ENCODE results near the gene ESRRB.
"Not testable (repeated sequence)": the region's sequence is repeated elsewhere in the genome, so short reads cannot be mapped to it uniquely, and the experiment has no call there.

Gene ESRRB

DNA sequence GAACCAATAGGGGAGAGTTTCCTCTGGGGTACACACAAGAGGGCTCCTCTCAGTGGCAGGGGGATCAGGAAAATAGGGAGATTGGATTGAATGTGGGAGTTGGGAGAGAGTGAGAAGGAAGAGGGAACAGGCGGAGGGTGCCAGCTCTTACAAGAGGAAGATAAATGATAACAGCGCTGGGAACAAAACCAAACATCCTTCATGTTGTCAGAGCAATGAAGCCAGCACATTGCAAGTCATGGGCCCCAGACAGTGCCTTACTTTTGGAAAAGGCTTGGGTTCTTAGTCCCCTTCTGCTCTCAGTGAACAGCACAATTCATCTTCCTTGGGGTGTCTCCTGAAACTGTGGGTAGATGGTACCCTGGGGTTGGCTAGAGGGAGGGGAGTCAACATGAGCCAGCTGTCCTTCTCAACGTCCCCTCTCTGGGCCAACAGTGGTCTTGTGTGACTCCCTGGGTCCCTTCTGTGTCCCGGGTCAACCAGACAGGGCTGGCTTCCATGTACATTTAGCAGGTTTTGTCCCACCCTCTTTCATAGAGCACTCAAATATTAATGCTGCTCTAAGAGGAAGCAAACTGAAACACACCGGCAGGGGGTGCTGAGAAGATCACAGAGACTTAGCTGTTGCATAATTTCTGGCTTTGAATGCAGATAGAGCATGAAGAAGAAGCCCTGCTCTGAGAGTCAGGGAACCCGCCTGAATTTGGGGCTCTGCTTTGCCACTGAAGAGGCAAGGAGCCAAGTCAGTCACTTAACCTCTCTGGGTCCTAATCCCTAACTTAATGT, 138.5 kb downstream of the ESRRB start:
- DNase-seq (ENCODE audit: low read depth): no peak
- H3K4me3 ChIP-seq (ENCODE audit: low read depth, low read length): no peak overlapping the region

DNA sequence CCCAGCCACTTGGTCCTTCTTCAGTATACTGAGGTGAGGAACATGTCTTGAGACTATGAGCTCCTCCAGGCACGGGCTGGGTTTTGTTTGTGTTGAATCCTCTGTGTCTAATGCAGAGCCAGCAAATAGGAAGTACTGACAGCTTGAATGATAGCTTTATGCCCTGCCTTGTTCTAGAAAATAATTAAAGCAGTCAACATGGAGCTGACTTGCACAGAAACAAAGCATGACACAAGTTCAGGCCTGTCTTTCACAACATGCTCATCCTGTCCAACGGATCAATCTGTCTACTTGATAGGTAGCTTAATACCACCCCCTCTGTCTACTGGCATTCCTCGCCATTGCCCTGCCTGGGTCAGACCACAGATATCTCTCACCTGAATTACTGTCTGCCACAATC, 140.9 kb downstream of the ESRRB start:
- no peak for DNase-seq (ENCODE audit: low read depth)
- H3K4me3 ChIP-seq (ENCODE audit: low read depth, low read length): no peak overlapping the region

DNA sequence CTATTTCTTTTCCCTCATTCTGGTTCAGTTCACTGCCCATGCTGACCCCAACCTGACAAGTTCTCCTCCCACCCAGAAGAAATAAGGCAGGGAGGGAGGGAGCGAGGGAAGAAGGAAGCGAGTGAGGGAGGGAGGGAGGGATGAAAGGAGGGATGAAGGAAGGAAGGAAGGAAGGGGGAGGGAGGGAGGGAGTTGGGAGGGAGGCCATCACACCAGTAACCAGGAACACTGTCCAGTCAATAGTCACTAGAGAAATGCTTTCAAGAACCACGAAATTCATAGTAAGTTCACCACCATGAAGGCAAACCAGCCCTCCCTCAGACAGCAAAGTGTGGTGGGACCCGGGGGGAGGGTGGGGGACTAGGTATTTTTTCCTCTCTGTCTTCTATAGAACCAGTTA, 142.4 kb downstream of the ESRRB start:
- DNase-seq (ENCODE audit: low read depth): no peak
- no peak overlapping the region for H3K4me3 ChIP-seq (ENCODE audit: low read depth, low read length)

DNA sequence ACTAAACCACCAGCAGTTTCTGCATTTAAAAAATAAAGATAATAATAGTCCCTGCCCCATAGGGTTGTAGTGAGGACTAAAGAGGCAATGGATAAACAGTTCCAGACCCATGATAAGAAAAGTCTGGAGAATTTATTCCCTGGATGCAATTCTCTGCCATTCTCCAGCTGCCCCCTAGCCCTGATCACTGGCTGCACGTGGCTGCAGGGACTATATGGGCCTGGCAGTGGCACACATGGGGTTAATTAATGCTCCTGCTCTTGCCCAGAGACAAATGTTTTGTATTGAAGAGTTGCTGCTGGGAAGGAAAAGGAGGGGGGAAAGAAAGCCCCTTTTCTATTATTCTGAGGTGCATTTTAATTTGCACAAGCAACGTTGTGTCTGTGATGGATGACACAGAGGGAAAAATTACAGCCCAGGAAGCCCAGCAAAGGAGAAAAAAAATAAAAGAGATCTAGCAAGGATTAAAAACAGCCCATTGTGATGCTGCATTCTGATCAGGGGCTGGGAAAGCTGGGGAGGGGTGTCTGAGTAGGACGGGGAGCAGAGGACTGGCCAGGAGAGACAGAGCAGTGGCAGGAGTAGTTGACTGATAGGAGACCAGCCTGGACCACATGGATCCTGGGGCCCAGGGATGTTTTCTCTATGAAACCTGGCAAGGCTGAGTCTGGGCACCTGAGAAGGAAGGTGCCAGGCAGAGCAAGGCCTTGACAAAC, 149.3 kb downstream of the ESRRB start:
- H3K4me3 ChIP-seq (ENCODE audit: low read depth, low read length): no peak overlapping the region
- DNase-seq (ENCODE audit: low read depth): no peak

- no peak for DNase-seq (ENCODE audit: low read depth)
- H3K4me3 ChIP-seq (ENCODE audit: low read depth, low read length): no peak overlapping the region
Observed at GRCh38 chr14:76531085-76531484, 155.1 kb downstream of the ESRRB start.

GRCh38 chr14:76531821-76532318, 155.9 kb downstream of the ESRRB start:
- no peak for DNase-seq (ENCODE audit: low read depth)
- H3K4me3 ChIP-seq (ENCODE audit: low read depth, low read length): no peak overlapping the region

DNA sequence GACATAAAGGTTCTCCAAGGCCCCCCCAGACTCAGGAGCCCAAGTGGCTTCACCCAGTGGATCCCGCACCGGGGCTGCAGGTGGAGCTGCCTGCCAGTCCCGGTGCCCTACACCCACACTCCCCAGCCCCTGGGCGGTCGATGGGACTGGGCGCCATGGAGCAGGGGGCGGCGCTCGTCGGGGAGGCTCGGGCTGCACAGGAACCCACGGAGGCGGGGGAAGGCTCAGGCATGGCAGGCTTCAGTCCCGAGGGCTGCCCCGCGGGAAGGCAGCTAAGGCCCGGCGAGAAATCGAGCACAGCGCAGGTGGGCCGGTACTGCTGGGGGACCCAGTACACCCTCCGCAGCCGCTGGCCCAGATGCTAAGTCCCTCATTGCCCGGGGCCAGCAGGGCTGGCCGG, 160.7 kb downstream of the ESRRB start:
- not testable (repeated sequence) for H3K4me3 ChIP-seq (ENCODE audit: low read depth, low read length); DNase-seq (ENCODE audit: low read depth)

DNA sequence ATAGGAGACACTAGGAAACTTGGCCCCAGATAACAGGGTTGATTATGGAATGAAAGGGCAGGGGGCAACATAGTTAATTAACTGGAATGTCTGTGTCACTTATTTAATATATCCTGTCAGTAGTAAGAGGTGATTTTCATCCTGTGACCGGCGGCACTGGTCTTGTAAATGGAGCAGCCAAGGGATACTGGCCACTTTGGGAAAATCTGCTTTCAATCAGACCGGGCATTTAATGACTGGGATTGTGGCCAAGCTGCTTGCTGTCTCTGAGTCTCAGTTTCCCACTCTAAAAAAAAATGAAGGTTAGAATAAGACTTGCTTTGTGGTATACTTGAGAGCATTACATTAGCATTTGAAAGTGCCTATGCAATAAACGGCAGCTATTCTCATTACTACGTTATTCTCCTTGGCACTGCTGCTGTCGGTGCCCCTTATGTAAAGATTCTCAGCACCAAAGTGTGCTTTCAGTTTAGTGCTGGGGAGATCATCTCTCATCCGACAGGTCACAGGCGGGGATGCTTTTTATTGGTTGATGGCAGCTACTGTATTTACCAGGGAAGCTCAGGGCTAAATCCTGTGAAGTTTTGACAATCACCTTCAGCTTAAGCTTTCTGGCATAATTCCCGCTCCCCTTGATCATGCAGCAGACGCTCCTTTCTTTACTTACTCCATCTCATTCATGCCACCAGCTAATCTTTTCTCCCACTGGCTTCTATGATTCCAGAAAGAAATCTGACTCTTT, 162.1 kb downstream of the ESRRB start:
- DNase-seq (ENCODE audit: low read depth): no peak
- no peak overlapping the region for H3K4me3 ChIP-seq (ENCODE audit: low read depth, low read length)

DNA sequence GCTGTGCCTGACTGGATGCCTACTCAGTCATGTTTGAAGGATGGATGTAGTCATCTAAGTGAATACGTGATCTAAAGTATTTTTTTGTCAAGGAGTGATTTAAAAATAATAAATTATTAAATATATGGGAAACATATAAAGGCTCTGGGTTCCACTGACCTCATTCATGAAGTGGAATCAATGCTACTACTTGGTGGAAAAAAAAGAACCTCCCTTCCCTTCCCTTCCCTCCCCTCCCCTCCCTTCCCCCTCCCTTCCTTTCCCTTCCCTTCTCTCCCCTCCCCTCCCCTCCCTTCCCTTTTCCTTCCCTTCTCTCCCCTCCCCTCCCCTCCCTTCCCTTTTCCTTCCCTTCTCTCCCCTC, 162.7 kb downstream of the ESRRB start:
- DNase-seq (ENCODE audit: low read depth): no peak
- H3K4me3 ChIP-seq (ENCODE audit: low read depth, low read length): no peak overlapping the region

GRCh38 chr14:76539130-76539529, 163.2 kb downstream of the ESRRB start:
- no peak overlapping the region for H3K4me3 ChIP-seq (ENCODE audit: low read depth, low read length)
- DNase-seq (ENCODE audit: low read depth): no peak

DNA sequence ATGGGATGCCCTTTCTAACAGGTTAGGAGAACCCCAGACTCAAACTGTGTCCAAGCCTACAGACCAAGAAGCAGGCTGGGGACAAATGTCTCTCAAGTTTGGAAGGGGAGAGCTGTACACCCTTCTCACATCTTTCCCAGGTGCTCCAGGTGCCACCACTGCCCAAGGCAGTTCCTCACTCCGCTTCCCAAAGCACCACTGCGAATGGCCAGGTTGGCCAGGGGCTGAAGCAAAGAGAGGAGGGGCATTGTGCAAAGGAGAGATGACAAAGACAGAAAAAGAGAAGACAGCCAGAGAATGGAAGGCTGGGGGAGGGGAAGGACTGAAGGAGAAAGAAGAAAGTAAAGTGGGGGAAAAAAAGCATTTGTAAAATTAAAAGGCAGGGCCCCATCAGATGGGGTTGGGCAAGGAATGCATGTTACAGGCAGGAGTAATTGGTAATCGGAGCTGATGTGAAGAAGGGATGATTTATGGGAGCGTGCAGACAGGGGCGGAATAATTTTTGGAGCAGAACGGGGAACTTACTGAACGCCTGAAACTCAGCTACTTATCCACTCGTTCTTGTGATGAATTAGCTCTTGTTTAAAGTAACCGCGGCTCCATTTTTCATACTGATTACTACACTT, 165.8 kb downstream of the ESRRB start:
- no peak for DNase-seq (ENCODE audit: low read depth)

DNA sequence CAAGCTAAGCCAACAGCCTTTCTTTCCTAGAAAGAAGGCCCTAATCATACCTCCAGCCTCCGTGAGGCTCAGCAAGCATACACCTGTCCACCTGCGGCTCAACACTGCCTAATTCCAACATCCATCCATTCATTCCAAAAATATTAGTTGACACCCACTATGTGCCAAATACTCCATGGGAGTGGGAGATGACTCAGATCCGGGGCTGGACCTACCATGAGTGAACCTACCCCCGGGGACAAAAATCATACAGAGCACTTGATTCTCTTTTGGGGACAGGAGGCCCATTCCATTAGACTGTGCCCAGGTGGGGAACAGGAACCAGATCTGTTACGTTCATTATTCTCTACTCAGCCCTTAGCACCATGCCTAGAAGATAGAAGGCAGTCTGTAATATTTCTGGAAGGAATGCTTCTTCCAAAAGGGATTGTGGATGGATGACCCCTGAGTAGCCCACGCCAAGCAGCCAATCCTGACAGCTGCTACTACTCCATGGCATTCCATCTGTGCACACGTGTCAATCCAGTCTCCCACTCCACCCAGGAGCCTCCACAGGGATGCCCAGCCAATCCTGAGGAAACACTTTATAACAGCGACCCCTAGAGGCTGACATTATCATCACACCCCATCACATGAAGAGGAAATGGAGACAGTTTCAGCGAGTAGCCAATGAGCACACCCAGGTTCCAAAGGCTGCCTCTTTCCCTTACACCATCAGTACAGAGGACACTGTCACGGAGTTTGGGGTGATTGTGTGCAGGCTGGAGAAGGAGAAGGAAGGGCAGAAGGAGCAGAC, 170.7 kb downstream of the ESRRB start:
- no peak overlapping the region for H3K4me3 ChIP-seq (ENCODE audit: low read depth, low read length)
- no peak for DNase-seq (ENCODE audit: low read depth)

More for the DNA sequence above, 165.8 kb downstream of the ESRRB start:
- H3K4me3 ChIP-seq (ENCODE audit: low read depth, low read length): no peak overlapping the region

- H3K4me3 ChIP-seq (ENCODE audit: low read depth, low read length): no peak overlapping the region
- no peak for DNase-seq (ENCODE audit: low read depth)
Observed at GRCh38 chr14:76547831-76548230, 171.9 kb downstream of the ESRRB start.

GRCh38 chr14:76550534-76550933, 174.6 kb downstream of the ESRRB start:
- no peak for DNase-seq (ENCODE audit: low read depth)
- H3K4me3 ChIP-seq (ENCODE audit: low read depth, low read length): no peak overlapping the region

DNA sequence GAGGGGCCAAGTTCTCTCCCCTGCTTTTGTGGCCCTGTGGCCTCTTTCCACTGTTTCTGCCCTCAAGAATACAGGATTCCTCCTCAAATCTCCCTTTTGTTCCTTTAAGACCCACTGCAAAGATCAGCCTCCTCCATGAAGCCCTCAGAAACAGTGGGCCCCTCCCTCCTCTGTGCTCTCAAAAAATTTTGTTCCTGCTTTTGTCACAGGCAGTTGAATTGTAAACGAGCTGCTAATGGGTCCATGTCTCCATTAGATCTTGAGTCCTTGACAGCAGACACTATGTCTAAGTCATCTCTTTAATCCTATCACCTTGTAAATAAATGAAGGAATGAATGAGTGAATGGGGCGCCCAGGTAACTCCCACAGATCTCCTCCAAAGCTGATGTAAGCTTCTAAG, 175.2 kb downstream of the ESRRB start:
- DNase-seq (ENCODE audit: low read depth): no peak

More for the DNA sequence above, 175.2 kb downstream of the ESRRB start:
- H3K4me3 ChIP-seq (ENCODE audit: low read depth, low read length): no peak overlapping the region

Measured in skeletal muscle cell (primary cell).